BE2C (cell line): ENCODE results near the gene PFKFB4.

Source experiments
- DNase-seq: peaks from one replicate; pipeline ENCODE4 v3.0.0-alpha.2; 2020
- H3K27me3 ChIP-seq: fragments of 250-450 bp; sonication (Bioruptor Pico); 2 replicates; pipeline ENCODE4 v1.5.1; 2020; ENCODE audit warnings: mild to moderate bottlenecking
- H3K36me3 ChIP-seq: fragments of 250-450 bp; sonication (Bioruptor Pico); 2 replicates; pipeline ENCODE4 v1.5.1; 2020; ENCODE audit warnings: mild to moderate bottlenecking
- H3K4me1 ChIP-seq: fragments of 250-450 bp; sonication (Bioruptor Pico); 2 replicates; pipeline ENCODE4 v1.5.1; 2020
- H3K4me3 ChIP-seq: 2 replicates; pipeline ENCODE4 v1.5.1; 2011; ENCODE audit warnings: low read depth, low read length
- H3K9me3 ChIP-seq: fragments of 250-450 bp; sonication (Bioruptor Pico); 2 replicates; pipeline ENCODE4 v1.5.1; 2020
- TF ChIP-seq, protein P1 (sequence below): IDR thresholded peaks from 2 replicates; pipeline ENCODE4 v1.5.1; 2012; ENCODE audit warnings: mild to moderate bottlenecking, low read depth, low read length

The PFKFB4 gene

DNA sequence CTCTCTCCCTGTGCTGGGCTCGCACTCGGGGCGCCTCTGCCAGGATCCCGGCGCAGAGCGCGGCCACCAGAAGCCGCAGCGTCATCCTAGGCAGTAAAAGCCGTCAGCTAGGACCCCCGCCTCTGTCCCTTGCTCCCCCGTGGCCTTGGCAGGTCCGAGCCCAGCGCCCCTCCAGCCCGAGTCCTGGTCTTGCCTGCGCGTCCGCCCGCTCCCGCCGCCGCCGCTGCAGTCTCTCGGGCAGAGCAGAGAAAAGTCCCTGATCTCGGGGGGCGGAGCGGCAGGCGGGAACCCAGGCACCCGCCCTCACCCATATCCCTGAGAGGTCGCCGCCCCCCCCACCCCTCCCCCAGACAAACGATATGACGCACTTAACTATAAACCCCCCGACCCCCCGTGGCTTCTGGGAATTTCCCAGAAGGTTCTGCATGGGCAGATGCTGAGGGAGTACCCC, 38.5 kb upstream of the PFKFB4 start, which contains the start of gene COL7A1:
Gene COL7A1 (minus strand): TSS at position 255 of the 451 bp plus-strand sequence. CDS start 170 bp downstream, at position 85.
- no peaks in the 10 kb centered on the region for H3K36me3 ChIP-seq
- no peak within 1 kb of the TSS for H3K4me3 ChIP-seq
- TF ChIP-seq, protein P1, sequence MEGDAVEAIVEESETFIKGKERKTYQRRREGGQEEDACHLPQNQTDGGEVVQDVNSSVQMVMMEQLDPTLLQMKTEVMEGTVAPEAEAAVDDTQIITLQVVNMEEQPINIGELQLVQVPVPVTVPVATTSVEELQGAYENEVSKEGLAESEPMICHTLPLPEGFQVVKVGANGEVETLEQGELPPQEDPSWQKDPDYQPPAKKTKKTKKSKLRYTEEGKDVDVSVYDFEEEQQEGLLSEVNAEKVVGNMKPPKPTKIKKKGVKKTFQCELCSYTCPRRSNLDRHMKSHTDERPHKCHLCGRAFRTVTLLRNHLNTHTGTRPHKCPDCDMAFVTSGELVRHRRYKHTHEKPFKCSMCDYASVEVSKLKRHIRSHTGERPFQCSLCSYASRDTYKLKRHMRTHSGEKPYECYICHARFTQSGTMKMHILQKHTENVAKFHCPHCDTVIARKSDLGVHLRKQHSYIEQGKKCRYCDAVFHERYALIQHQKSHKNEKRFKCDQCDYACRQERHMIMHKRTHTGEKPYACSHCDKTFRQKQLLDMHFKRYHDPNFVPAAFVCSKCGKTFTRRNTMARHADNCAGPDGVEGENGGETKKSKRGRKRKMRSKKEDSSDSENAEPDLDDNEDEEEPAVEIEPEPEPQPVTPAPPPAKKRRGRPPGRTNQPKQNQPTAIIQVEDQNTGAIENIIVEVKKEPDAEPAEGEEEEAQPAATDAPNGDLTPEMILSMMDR = no peak
- no peaks in the 10 kb centered on the region; the same call in 1 of the 2 replicates for H3K4me1 ChIP-seq
- H3K9me3 ChIP-seq = no peaks in the 10 kb centered on the region
- DNase-seq = no peak
- peaks cover 3% of the 10 kb centered on the region; the same call in 1 of the 2 replicates for H3K27me3 ChIP-seq

DNA sequence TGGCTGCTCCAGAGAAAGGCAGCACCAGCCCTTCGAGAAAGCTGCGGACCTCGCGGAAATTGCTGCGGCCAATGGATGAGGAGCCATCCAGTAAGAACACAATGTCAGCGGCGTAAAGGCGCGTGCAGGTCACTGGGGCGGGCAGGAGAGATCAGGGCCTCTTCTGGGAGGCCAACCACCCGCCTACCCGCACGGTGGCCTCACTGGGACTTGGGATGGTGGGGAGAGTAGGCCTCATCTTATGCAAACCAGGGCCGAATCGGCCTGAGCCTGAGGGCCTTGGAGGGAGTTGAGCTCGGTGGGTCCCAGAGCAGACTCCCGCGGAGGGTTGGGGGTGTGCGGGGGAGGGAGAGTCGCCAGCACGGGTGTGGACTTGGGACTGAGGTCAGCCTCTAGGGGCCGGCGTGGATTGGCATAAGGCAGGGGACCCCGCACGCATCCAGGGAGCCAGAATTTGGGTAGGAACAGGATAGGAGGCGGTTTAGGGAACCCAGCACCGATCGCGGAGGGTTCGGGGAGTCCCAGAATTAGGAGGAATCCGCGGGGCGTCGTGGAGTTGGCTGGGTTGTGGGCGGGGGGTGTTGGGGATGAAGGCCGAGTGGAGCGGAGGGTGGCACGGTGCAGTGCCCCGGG, 37.9 kb upstream of the PFKFB4 start:
- no peak for DNase-seq
- no peaks in the 10 kb centered on the region; the same call in 1 of the 2 replicates for H3K4me1 ChIP-seq
- no peaks in the 10 kb centered on the region for H3K9me3 ChIP-seq
- TF ChIP-seq, protein P1 = no peak
- peaks cover 3% of the 10 kb centered on the region; the same call in 1 of the 2 replicates for H3K27me3 ChIP-seq
- no peak overlapping the region for H3K4me3 ChIP-seq
- H3K36me3 ChIP-seq = no peaks in the 10 kb centered on the region

DNA sequence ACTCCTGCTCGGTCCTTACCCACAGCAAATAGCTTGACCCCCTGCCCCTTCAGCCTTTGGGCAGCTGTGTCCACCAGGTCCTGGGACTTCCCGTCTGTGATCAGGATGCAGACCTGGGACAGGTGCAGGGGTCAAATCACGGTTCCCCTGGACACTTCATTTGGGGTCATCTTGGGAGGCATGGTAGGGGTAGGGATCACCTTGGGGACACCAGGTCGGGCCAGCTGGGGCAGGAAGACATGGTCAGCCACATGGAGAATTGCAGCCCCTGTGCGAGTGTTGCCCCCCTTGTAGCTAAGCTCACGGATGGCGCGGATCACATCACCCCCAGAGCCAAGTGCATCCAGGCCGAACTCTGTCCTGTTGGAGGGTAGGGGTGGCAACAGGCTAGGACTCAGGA, 36.7 kb upstream of the PFKFB4 start:
- Histone ChIP-seq H3K4me3 (no peak overlapping the region), H3K9me3 (no peaks in the 10 kb centered on the region), H3K4me1 (no peaks in the 10 kb centered on the region; the same call in 1 of the 2 replicates), H3K36me3 (no peaks in the 10 kb centered on the region), H3K27me3 (peaks cover 3% of the 10 kb centered on the region; the same call in 1 of the 2 replicates)
- no peak for DNase-seq
- TF ChIP-seq, protein P1 = no peak

DNA sequence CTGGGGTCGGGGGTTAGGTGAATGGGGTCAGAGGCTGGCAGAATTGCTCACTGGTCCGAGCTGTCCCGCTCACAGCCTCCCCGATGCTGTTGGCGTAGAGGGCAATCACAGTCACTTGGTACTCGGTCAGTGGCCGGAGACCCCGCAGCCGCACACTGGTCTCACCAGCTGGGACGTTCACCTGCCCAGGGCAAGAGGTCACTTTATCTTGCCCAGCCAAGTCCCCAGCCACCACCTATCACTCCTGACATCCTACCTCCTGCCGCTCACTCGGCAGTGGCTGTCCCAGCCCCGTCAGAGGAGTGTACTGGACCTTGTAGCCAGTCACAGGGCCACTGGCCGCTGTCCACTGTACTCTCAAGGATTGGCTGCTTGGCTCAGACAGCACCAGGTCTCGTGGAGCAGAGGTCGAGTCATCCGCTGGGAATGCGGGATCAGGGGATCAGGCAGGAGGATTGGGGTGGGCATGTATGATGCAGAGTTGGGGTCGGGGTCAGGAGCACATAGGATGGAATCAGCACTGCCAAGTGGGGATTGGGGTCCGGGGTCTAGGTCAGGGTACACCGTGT, 36.0 kb upstream of the PFKFB4 start:
- TF ChIP-seq, protein P1 = no peak
- H3K9me3 ChIP-seq = no peaks in the 10 kb centered on the region
- H3K27me3 ChIP-seq = peaks cover 3% of the 10 kb centered on the region; the same call in 1 of the 2 replicates
- DNase-seq = no peak
- H3K4me3 ChIP-seq = no peak overlapping the region
- H3K4me1 ChIP-seq = no peaks in the 10 kb centered on the region; the same call in 1 of the 2 replicates
- no peaks in the 10 kb centered on the region for H3K36me3 ChIP-seq

DNA sequence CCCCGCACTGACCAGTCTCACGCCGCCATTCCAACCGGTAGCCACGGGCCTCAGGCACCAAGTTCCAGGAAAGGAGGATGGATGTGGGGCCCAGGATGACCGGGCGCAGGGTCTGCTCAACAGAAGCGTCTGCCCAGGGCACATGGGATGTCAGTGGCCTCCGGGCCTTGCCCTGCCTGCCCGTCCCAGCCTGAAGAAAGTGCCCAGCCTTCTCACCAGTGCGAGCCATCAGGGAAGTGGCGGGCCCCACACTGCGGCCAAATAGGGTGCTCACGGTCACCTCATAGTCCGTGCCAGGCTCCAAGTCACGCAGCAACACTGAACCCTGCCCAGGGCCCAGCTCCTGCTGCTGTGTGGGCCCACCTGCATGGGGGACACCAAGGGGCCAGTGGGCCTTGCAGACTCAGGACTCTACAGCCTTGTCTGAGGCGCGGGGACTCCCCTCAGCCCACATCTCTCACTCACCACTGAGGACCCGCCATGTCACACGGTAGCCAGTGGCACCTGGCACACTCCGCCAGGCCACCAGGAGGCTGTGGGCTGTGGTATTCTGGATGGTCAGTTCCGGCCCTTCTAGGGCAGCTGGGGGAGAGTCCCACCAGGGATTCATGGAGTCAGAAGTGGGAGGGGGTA, 35.4 kb upstream of the PFKFB4 start:
- TF ChIP-seq, protein P1 = no peak
- Histone ChIP-seq H3K4me1 (no peaks in the 10 kb centered on the region; the same call in 1 of the 2 replicates), H3K27me3 (peaks cover 3% of the 10 kb centered on the region; the same call in 1 of the 2 replicates), H3K36me3 (no peaks in the 10 kb centered on the region), H3K9me3 (no peaks in the 10 kb centered on the region), H3K4me3 (no peak overlapping the region)
- no peak for DNase-seq
